ENCODE data around the gene PLA2R1.

DNA sequence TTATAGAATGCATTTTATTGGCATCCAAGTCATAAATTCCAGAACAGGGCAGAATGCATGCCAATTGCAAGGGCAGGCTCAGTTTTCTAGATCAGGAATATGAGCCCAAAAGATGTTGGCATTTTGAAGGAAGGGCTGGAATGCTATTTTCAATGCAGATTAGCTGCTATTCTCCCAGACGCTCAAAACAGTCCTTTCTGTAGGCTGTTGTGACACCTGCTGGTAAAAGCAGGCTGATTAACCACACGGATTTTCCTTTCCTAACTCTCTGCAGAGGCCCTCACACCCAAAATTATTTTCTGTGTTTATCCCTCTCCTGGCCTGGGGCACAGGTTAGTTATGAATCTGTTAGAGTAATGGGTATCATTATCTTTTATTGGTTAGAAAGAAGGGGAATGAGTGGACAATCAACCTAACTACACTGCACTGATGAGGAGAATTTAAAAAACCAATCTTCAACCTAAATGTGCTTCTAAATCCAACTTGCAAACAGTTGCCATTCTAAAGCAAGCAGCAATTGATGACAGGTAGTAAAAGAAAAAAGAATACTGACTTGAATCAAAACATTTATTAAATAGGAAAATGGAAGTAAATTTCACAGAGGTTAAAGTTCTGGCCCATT is 94.0 kb downstream of the PLA2R1 start:
- TF ChIP-seq, protein P1, sequence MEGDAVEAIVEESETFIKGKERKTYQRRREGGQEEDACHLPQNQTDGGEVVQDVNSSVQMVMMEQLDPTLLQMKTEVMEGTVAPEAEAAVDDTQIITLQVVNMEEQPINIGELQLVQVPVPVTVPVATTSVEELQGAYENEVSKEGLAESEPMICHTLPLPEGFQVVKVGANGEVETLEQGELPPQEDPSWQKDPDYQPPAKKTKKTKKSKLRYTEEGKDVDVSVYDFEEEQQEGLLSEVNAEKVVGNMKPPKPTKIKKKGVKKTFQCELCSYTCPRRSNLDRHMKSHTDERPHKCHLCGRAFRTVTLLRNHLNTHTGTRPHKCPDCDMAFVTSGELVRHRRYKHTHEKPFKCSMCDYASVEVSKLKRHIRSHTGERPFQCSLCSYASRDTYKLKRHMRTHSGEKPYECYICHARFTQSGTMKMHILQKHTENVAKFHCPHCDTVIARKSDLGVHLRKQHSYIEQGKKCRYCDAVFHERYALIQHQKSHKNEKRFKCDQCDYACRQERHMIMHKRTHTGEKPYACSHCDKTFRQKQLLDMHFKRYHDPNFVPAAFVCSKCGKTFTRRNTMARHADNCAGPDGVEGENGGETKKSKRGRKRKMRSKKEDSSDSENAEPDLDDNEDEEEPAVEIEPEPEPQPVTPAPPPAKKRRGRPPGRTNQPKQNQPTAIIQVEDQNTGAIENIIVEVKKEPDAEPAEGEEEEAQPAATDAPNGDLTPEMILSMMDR (IDR thresholded peaks at IDR 0.05), result peak in 4 of 6 experiments; percentile 9 to 46 (median 26)
- TF ChIP-seq POLR2A (IDR thresholded peaks at IDR 0.05), result no peak
